Measurements from ENCODE around the gene SLC38A8. TPM values are rescaled to one million over a fixed set of nuclear protein-coding genes. Genes with fewer than 3 reads are reported as not detected.

Gene SLC38A8
- total RNA-seq, 2 donors from 2014 or later = not detected

- H3K9me3 ChIP-seq = no peaks in the 10 kb centered on the region
- no peaks in the 10 kb centered on the region for H3K4me1 ChIP-seq
- no peaks in the 10 kb centered on the region for H3K27me3 ChIP-seq
- H3K4me3 ChIP-seq = no peak overlapping the region
- no peak overlapping the region for H3K27ac ChIP-seq
- DNase-seq (ENCODE audit: low spot score) = no peak
- TF ChIP-seq, protein P1, sequence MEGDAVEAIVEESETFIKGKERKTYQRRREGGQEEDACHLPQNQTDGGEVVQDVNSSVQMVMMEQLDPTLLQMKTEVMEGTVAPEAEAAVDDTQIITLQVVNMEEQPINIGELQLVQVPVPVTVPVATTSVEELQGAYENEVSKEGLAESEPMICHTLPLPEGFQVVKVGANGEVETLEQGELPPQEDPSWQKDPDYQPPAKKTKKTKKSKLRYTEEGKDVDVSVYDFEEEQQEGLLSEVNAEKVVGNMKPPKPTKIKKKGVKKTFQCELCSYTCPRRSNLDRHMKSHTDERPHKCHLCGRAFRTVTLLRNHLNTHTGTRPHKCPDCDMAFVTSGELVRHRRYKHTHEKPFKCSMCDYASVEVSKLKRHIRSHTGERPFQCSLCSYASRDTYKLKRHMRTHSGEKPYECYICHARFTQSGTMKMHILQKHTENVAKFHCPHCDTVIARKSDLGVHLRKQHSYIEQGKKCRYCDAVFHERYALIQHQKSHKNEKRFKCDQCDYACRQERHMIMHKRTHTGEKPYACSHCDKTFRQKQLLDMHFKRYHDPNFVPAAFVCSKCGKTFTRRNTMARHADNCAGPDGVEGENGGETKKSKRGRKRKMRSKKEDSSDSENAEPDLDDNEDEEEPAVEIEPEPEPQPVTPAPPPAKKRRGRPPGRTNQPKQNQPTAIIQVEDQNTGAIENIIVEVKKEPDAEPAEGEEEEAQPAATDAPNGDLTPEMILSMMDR (IDR thresholded peaks at IDR 0.05) = no peak
- peaks cover 20% of the 10 kb centered on the region for H3K36me3 ChIP-seq
Observed at GRCh38 chr16:83965444-83966152, 77.0 kb downstream of the SLC38A8 start.

DNA sequence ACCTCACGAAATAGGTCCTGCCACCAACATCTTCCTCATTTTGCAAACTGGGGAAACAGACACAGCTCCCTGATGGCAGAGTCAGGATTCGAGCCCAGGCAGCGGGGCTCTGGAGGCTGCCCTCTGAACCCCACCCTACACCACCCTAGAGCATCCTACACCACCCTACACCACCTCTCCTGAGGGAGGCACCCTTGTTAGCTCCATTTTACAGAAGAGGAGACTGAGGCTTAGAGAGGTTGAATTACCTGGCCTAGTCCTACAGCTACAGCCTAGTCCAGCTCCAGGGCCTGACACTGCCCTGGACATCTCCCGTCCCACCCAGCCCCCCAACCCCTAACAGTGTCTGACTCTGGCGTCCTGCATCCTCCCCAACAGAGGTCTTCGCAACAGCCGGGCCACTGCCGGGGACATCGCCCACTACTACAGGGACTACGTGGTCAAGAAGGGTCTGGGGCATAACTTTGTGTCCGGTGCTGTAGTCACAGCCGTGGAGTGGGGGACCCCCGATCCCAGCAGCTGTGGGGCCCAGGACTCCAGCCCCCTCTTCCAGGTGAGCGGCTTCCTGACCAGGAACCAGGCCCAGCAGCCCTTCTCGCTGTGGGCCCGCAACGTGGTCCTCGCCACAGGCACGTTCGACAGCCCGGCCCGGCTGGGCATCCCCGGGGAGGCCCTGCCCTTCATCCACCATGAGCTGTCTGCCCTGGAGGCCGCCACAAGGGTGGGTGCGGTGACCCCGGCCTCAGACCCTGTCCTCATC is 77.7 kb downstream of the SLC38A8 start:
- TF ChIP-seq, protein P1 (IDR thresholded peaks at IDR 0.05) = no peak
- Histone ChIP-seq H3K27me3 (no peaks in the 10 kb centered on the region), H3K27ac (no peak overlapping the region), H3K36me3 (peaks cover 27% of the 10 kb centered on the region), H3K4me1 (no peaks in the 10 kb centered on the region), H3K9me3 (no peaks in the 10 kb centered on the region), H3K4me3 (no peak overlapping the region)
- no peak for DNase-seq (ENCODE audit: low spot score)

DNA sequence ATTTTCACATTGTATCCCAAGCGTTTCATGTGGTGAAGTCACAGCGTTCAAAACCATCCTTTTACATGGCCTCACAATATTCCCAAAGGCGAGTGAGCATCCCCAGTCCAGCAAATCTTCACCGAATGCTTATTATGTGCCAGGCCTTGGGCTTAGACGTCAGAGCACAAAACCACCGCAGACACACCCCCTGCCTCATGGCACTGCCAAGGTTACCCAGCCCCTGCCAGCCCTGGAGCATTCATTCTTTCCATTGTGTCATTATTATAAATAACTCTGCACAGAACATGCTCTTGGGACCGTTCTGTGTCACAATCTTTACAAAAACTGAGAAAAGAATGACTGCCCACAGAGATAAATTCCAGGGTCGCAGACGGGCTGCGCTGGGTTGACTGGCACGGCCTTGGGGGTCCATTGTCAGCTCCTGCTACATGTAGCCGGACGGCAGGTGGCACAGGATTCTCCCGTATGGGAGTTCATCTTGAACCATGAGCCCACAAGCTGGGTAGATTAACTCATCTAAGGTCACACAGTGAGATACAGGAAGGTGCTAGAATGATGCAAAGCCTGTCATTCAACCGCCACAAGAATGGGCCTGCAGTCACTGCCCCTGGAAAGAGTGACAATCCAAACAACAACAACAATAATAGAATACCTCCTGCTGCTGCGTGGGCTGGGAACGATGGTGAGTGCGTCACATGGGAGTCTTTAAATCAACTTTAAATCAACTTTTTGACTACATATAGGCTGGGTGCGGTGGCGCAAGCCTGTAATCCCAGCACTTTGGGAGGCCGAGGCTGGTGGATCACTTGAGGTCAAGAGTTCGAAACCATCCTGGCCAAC is 79.1 kb downstream of the SLC38A8 start:
- Histone ChIP-seq H3K27me3 (no peaks in the 10 kb centered on the region), H3K27ac (no peak overlapping the region), H3K4me1 (no peaks in the 10 kb centered on the region), H3K36me3 (peaks cover 37% of the 10 kb centered on the region), H3K4me3 (no peak overlapping the region), H3K9me3 (no peaks in the 10 kb centered on the region)
- TF ChIP-seq, protein P1 (IDR thresholded peaks at IDR 0.05) = no peak
- DNase-seq (ENCODE audit: low spot score) = no peak

DNA sequence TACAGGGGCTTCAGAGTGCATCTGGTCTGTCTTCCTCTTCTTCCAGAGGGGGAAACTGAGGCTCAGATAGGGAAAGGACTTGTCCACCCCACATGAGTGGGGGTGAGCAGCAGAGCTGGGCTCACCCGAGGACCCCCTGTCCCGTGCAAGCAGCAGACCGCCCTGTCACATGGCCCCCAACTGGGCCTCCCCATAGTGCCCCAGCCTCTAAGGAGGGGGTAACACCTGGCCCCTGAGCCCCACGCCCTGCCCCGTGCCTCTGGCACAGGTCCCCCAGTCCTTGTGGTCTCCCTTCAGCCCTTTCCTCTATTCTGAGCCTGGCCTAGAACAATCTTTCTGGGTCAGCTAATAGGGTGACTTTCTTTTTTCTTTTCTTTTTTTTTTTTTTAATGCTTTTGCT is 81.0 kb downstream of the SLC38A8 start:
- no peaks in the 10 kb centered on the region for H3K9me3 ChIP-seq
- H3K27me3 ChIP-seq = no peaks in the 10 kb centered on the region
- H3K27ac ChIP-seq = no peak overlapping the region
- H3K4me3 ChIP-seq = no peak overlapping the region
- no peaks in the 10 kb centered on the region for H3K4me1 ChIP-seq
- peaks cover 37% of the 10 kb centered on the region for H3K36me3 ChIP-seq
- DNase-seq (ENCODE audit: low spot score) = no peak
- TF ChIP-seq, protein P1 (IDR thresholded peaks at IDR 0.05) = no peak

GRCh38 chr16:83960521-83961249 is 81.9 kb downstream of the SLC38A8 start:
- DNase-seq (ENCODE audit: low spot score) = no peak
- TF ChIP-seq, protein P1 (IDR thresholded peaks at IDR 0.05) = no peak
- Histone ChIP-seq H3K36me3 (peaks cover 34% of the 10 kb centered on the region), H3K4me3 (no peak overlapping the region), H3K27me3 (no peaks in the 10 kb centered on the region), H3K9me3 (no peaks in the 10 kb centered on the region), H3K27ac (no peak overlapping the region), H3K4me1 (no peaks in the 10 kb centered on the region)

Data from right atrium auricular region (tissue), 2 donors.